ENCODE results near the gene EIF3K.
"Not testable (repeated sequence)": the region's sequence is repeated elsewhere in the genome, so short reads cannot be mapped to it uniquely, and the experiment has no call there.

Gene EIF3K, protein sequence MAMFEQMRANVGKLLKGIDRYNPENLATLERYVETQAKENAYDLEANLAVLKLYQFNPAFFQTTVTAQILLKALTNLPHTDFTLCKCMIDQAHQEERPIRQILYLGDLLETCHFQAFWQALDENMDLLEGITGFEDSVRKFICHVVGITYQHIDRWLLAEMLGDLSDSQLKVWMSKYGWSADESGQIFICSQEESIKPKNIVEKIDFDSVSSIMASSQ

DNA sequence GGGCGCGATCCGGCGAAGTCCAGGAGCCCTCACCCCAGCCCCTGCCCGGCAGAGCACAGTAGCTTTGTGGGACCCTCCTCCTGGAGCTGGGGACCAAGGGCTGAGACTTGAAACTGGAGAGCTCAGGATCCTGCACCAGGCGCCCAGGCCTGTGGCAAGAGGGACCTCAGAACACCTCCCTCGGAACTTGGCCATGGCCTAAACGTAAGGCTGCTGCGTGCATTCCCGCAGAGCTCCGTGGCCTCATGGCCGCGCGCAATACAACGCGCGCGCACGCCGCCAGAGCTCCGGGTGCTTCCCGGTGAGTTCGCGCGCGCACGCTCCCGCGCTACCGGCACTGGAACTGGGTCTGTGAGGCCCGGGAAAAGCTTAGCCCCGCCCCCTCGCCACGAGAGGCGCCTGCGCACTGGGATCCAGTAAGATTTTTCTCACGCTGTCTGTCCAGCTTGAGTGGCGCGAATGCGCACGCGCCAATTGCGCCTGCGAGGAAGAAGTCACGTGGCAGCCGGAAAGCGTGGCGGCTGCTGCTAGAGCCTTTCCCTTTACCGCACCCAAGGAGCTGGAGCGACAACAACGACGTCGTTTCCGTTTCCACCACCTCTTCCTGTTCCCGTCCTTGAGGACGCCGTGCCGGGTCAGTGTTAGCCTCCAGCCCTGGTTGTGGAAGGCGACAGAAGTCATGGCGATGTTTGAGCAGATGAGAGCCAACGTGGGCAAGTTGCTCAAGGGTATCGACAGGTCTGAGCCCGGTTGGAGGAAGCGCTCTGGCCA, at the start of gene EIF3K:
TSS of gene EIF3K (plus strand) at position 599 of the 771 bp plus-strand sequence. CDS start at position 680, 81 bp downstream.
- in situ Hi-C loops (cut with MboI; ENCODE audit: low pct_unique_long_range_greater_than_20kb, low sequenced_read_pairs): no loop called here
- DNase-seq: peak; percentile 99

DNA sequence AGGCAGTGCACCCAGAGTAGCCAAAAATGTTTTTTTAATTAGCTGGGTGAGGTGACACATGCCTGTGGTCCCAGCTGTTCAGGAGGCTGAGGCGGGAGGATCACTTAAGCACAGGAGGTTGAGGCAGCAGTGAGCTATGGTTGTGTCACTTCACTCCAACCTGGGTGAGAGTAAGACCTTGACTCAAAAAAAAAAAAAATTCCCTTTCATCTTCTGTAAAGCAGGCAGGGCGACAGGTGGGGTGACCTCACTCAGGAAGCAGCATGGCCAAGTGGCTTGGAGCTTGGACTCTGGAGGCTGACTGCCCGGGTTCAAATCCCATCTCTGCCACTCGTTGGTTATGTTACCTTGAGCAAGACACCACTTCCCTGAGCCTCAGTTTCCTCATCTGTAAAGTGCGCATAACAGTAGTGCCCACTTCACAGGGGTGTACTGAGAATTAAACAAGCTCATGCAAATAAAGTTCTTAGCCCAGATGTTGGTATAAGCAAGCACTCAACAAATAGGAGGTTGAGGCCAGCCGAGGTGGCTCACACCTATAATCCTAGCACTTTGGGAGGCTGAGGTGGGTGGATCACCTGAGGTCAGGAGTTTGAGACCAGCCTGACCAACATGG, 49.5 kb upstream of the EIF3K start:
- in situ Hi-C loops (cut with MboI; ENCODE audit: low pct_unique_long_range_greater_than_20kb, low sequenced_read_pairs): no loop called here
- no peak for DNase-seq

DNA sequence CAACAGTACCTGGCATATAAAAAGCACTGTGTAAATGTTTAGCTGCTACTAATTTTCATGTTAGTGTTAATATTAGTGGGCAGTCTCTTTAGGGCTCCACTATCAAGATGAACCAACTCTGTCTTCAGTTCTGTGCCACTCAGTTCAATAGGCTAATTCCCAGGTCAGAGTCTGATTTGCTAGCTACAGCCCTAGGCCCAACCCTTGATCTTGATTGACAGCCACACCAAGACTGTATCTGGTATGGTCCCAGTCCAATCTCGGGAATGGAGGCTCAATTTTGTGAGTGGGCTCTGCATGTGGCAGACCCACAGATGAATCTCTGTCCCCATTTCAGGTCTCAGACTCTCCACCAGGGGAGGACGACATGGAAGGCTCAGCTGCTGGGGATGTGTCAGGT, 47.3 kb upstream of the EIF3K start:
- no peak for DNase-seq
- in situ Hi-C loops (cut with MboI; ENCODE audit: low pct_unique_long_range_greater_than_20kb, low sequenced_read_pairs): no loop called here

DNA sequence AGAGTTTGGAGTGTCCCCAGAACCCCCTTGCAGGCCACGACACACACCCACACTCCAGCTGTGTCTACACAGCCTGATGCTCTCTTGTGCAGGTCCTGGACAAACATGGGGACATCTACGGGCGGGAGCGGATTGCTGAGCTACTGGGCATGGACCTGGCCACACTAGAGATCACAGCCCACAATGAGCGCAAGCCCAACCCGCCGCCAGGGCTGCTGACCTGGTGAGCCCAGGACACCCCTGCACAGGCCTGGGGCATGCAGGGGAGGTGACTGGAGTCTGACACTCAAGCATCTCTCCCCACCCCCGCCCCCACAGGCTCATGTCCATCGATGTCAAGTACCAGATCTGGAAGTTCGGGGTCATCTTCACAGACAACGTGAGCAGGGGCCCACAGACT, 41.2 kb upstream of the EIF3K start:
- in situ Hi-C loops (cut with MboI; ENCODE audit: low pct_unique_long_range_greater_than_20kb, low sequenced_read_pairs): no loop called here

GRCh38 chr19:38579304-38579703, 39.7 kb upstream of the EIF3K start:
- DNase-seq; in situ Hi-C loops (cut with MboI; ENCODE audit: low pct_unique_long_range_greater_than_20kb, low sequenced_read_pairs): not testable (repeated sequence)

More for the DNA sequence above, 41.2 kb upstream of the EIF3K start:
- no peak for DNase-seq

DNA sequence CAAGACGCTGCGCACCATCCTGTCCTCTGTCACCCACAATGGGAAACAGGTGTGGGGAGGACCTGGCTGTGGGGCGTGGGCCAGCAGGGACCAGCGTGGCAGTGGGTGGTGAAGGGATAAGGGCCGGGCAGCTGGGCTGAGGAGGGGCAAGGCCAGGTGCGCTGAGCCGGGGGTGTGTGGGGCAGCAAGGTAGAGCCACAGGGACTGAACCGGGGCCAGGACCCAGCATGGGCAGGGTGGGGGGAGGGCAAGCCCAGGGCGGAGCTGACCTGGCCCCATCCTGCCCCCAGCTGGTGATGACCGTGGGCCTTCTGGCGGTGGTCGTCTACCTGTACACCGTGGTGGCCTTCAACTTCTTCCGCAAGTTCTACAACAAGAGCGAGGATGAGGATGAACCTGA, 38.9 kb upstream of the EIF3K start:
- in situ Hi-C loops (cut with MboI; ENCODE audit: low pct_unique_long_range_greater_than_20kb, low sequenced_read_pairs): no loop called here
- DNase-seq: no peak

DNA sequence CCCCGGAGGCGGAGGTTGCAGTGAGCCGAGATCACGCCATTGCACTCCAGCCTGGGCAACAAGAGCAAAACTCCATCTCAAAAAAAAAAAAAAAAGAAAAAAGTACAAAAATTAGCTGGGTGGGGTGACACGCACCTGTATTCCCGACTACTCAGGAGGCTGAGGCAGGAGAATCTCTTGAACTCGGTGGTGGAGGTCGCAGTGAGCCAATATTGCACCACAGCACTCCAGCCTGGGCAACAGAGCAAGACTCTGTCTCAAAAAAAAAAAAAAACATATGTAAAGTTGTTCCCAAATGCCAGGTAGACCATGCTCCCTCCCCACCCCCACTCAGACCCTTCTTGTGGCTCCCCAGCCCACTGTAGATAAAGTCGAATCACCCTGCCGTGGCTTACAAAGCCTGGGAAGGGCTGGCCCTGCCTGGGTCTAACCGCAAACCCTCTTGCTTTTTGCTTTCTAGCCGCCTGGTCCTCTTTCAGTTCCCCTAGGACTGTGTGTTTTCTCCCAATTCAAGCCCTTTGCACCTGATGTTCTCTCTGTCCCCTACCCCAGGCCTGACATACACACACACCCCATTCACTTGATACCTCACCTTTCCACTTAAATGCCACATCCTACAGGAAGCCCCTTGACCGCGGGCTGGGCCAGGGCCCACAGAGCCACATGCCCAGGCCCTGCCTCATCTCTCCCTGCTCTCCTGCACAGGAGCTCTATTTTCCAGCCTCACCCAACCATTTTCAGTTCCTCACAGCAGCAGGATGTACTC, 35.6 kb upstream of the EIF3K start:
- in situ Hi-C loops (cut with MboI; ENCODE audit: low pct_unique_long_range_greater_than_20kb, low sequenced_read_pairs): no loop called here
- DNase-seq: no peak

GRCh38 chr19:38583985-38584305, 35.0 kb upstream of the EIF3K start:
- in situ Hi-C loops (cut with MboI; ENCODE audit: low pct_unique_long_range_greater_than_20kb, low sequenced_read_pairs): no loop called here
- no peak for DNase-seq

DNA sequence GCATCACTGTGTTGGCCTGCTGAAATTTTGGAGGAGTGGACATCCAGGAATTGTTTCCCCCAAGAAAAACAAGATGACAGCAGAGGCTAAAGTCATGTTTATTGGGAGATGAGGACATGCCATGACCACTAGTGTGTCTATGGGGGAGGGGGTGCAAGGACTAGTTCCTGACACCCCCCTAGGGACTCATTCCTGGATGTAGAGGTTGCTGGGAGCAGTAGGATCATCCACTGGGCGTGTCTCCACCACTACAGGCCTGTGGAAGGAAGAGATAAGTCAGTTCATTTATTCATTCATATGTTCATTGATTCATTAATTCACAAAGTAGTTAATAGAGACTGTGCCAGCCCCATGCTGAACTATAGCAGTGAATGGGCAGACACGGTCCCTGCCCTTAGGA, 31.4 kb upstream of the EIF3K start:
- in situ Hi-C loops (cut with MboI; ENCODE audit: low pct_unique_long_range_greater_than_20kb, low sequenced_read_pairs): no loop called here
- no peak for DNase-seq

GRCh38 chr19:38588041-38588440, 30.9 kb upstream of the EIF3K start:
- in situ Hi-C loops (cut with MboI; ENCODE audit: low pct_unique_long_range_greater_than_20kb, low sequenced_read_pairs): no loop called here
- DNase-seq: no peak

DNA sequence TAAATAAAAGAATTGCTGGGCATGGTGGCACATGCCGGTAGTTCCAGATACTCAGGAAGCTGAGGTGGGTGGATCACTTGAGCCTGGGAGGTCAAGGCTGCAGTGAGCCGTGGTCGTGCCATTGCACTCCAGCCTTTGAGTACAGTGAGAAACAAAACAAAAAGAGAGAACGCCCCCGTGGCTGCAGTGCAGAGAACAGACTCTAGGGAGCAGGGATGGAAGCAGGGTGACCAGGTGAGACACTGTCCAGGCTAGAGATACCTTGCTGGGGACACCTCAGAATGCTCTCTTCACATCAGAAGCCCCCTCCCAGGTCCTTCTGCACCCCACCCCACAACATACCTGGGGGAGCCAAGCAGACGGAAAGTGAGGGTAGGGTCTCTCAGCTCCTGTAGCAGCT, 26.0 kb upstream of the EIF3K start:
- no peak for DNase-seq
- in situ Hi-C loops (cut with MboI; ENCODE audit: low pct_unique_long_range_greater_than_20kb, low sequenced_read_pairs): no loop called here

DNA sequence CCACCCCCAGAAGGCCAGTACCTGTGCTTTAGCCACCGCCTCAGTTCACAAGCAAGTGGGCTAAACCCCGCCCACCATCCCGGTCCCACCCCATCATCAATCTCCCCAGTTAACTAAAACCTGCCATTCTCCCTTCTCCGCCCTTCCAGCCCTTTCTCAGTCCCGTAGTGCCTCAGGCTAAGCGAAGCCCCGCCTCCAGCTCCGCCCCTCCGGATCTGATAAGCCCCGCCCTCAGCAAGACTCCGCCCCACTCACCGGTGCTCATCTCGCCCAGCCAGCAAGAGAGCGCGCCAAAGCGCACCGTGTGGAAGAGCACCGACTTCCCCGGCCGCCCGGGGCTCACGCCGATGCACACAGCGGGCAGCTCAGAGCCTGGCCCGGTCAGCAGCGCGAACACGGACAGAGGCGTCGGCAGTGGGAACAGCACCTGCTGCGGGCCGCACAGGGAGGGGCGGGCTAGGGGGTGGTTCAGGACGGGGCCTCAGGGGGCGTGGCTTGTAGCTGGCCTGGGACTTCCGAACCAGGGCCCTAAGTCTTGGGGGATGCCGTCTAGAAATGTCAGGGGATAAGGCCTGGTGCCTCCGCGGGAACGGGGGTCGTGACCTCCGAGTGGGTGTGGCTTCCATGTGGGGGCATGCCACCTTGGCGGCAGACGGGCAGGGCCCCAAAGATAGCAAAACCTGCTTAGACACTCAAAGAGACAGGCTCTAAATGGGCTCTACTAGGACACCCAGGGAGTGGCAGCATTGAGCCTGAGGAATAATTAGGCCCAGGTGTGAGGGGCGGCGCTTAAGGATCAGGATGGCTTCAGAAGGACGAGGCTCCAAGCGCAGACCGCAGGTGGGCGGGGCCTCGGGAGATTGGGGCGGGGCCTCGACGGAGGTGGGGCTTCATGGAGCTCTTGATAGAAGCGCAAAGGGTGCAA, 22.7 kb upstream of the EIF3K start:
- no peak for DNase-seq
- in situ Hi-C loops (cut with MboI; ENCODE audit: low pct_unique_long_range_greater_than_20kb, low sequenced_read_pairs): no loop called here

GRCh38 chr19:38597075-38597474, 21.9 kb upstream of the EIF3K start:
- DNase-seq: no peak
- in situ Hi-C loops (cut with MboI; ENCODE audit: low pct_unique_long_range_greater_than_20kb, low sequenced_read_pairs): no loop called here

DNA sequence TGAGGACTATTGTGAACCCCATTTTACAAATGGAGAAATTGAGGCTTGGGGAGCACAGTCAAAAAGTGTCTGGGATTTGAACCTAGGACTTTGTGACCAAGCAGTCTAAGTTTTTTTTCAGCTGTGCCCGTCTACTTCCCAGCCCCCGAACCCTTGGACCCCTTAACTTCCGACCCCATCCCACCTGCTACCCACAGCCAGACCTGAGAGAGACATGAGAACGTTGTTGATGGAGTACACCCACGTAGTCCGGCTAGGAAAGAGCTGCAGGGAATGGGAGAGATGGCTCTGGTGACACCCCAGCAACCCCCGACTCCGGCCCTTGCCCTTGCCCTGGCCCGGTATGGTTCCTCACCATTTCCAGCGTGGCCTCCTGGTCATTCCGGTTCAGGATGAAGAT, 19.3 kb upstream of the EIF3K start:
- no peak for DNase-seq
- in situ Hi-C loops (cut with MboI; ENCODE audit: low pct_unique_long_range_greater_than_20kb, low sequenced_read_pairs): no loop called here

DNA sequence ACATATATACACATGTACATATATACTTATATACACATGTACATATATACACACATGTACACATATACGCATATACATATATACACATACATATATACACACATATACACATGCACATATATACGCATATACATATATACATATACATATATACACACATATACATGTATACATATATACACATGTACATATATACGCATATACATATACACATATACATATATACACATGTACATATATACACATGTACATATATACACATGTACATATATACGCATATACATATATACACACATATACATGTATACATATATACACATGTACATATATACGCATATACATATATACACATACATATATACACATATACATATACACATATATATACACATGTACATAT, 16.1 kb upstream of the EIF3K start:
- DNase-seq; in situ Hi-C loops (cut with MboI; ENCODE audit: low pct_unique_long_range_greater_than_20kb, low sequenced_read_pairs): not testable (repeated sequence)

DNA sequence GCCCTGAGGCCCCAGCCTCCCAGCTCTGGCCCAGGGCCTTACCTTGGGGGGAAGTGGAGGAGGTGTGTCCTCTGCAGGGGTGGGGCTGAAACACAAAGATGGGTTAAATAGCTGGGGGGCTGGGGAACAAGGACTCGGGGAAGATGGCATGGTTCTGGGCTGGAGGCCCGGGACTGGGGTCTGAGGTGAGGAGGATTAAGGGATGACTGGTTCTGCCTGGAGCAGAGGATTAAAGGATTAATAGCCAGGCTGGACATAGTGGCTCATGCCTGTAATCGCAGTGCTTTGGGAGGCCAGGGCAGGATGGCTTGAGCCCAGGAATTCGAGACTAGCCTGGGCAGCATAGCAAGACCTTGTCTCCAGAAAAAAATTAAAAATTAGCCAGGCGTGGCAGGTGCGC, 12.9 kb upstream of the EIF3K start:
- in situ Hi-C loops (cut with MboI; ENCODE audit: low pct_unique_long_range_greater_than_20kb, low sequenced_read_pairs): no loop called here
- DNase-seq: no peak

- DNase-seq: no peak
- in situ Hi-C loops (cut with MboI; ENCODE audit: low pct_unique_long_range_greater_than_20kb, low sequenced_read_pairs): no loop called here
These were observed 4.7 kb upstream of the EIF3K start for GRCh38 chr19:38614289-38614688.

DNA sequence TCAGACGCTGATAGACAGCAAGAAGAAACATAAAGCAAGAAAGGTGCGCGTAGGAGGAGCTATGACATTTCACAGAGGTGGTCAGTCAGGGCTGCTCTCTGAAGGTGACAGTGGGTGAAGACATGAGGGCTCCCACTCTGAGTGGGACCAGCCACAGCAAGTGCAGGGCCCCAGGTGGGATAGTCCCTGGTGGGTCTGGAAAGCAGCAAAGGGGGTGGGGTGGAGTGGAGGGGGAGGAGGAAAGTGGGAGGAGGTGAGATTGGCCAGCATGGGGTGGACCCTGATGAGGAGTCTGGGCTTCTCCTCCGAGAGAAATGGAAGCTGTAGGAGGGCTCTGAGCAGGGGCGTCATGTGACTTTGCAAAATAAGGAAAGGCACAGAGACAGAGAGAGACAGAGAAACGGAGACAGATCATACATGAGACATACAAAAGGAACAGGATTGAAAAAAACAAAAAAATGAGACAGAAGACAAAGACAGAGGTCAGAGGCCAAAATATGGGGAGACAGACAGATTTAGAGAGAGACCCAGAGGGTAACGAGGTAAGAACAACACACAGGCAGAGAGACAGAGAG, 3.9 kb upstream of the EIF3K start:
- in situ Hi-C loops (cut with MboI; ENCODE audit: low pct_unique_long_range_greater_than_20kb, low sequenced_read_pairs): no loop called here
- no peak for DNase-seq

- in situ Hi-C loops (cut with MboI; ENCODE audit: low pct_unique_long_range_greater_than_20kb, low sequenced_read_pairs): no loop called here
These were observed 2.7 kb upstream of the EIF3K start for GRCh38 chr19:38616265-38616664.

More at GRCh38 chr19:38616265-38616664, 2.7 kb upstream of the EIF3K start:
- DNase-seq: no peak

All from KBM-7 (cell line).